ENCODE measurements around the gene TNFAIP8L2.
"Not testable (repeated sequence)": the region's sequence is repeated elsewhere in the genome, so short reads cannot be mapped to it uniquely, and the experiment has no call there.

Gene TNFAIP8L2

DNA sequence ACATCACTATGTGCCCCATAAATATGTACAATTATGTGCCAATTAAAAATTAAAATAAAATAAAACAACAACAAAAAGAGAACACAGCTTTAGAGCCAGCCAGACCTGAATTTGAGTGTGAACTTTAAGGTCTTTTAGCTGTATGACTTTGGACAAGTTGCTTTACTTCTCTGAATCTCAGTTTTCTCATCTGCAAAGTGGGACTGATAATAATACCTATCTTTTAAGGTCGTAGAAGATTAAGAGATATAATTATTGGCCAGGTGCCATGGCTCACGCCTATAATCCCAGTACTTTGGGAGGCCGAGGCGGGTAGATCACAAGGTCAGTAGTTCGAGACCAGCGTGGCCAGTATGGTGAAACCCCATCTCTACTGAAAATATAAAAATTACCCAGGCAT is 36.9 kb downstream of the TNFAIP8L2 start:
- DNase-seq = no peak

DNA sequence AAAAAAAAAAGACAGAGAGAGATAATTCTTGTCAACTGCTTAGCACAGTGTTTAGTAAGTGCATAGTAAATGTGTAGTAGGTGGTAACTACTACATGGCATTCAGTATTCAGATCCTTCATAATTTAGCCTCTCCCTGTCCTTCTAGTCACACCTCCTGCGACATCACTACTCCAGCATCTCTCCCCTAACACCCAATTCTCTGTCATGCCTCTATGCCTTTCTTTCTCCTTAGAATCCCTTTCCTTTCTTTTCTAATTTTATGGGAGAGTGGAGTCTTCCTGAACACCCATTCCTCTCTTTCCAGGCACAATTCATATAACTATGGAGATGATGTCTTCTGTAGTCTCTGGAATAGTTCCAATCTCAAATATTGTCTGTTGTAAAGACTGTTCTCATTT is 37.4 kb downstream of the TNFAIP8L2 start:
- DNase-seq = no peak

DNA sequence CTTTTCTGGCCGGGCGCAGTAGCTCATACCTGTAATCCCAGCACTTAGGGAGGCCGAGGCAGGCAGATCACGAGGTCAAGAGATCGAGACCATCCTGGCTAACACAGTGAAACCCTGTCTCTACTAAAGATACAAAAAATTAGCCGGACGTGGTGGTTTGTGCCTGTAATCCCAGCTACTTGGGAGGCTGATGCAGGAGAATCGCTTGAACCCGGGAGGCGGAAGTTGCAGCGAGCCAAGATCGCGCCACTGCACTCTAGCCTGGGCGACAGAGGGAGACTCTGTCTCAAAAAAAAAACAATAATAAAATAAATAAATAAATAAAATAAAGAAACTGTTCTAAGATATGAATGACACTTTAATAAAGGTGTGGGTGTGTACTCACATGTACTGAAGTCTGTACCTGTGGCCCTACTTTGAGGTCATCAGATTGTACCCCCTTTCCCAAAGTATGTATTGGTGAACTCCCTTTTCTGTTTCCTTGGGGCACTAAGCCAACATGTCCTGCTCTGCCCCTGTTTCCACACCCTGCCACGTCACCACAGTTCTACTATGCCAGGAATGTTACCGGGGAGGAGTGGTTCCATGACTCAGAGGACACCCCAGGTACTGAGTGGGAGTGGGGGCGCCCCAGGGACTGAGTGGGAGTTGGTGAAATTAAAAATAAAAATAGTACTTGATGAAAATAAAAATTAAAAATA is 38.6 kb downstream of the TNFAIP8L2 start:
- DNase-seq = not testable (repeated sequence)

DNA sequence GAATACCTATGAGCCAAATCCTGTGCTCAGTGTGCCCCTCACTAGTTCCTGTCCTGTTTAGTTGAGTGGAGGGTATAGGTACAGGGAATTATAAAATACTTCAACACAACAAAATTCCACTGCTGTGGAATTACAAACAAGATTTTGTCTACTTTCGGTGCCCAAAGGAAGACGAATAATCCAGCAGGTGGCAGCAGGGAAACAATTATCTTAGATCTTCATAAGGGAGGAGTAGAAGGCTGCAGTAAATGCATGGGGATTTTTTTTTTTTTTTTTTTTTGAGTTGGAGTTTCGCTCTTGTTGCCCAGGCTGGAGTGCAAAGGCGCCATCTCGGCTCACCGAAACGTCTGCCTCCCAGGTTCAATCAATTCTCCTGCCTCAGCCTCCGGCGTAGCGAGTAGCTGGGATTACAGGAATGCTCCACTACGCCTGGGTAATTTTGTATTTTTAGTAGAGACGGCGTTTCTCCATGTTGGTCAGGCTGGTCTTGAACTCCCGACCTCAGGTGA is 39.9 kb downstream of the TNFAIP8L2 start:
- DNase-seq = peak; percentile 75

DNA sequence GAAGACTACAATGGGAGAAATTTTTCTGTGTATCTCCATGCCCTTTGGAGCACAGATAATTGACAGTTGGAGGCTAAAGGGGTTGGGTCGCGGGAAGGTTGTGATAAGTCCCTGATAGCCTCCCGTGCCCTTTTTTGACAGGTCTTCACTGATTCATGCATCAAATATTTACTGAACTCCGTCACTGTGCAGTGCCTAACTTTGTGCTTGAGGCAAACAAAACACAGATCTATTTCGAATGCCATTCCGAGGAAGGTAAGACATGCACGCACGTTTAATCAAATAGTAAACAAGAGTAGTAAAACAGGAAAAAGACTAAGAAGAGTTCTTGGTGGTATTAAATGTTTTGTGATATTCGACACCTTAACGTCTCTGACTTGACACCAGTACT is 41.4 kb downstream of the TNFAIP8L2 start:
- DNase-seq = no peak

DNA sequence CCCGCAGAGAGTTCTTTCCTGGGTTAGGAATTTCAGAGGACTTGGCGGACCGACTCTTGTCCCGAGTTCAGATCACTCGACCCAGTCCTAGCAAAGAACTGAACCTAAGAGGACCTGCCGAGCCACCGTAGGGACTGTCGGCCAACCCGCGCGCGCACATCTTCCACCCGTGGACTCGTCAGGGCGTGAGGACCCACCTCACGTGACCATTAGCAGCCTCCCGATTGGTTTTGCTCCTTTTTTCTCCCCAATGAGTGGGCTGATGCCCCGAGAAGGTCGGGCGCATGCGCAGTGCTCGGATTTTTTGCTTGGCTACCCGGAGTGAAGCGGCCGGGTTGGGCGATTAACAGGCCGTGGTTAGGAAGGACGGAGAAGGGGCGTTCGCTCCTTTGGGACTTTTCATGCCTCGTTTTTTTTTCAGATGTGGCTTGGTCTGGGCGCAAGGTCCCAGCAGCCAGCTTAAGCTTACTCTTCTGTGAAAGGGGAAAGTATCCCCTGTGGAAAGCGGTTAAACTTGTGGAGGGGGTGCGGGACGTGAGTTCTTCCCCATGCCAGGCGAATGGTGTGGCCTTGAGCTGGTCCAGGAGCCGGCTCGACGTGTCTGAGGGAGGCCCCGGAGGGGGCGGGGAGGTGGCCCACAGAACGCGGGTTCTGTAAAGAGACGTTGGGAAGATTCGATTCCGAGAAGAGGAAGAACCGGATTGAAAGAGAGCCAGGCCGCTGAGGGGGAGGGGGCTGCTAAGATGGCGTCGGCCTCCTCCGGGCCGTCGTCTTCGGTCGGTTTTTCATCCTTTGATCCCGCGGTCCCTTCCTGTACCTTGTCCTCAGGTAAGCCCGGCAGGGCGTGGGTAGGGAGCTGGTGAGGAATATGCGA is 42.0 kb downstream of the TNFAIP8L2 start, which contains the start of gene PIP5K1A:
PIP5K1A (plus strand) TSS at position 299 of the 874 bp plus-strand sequence; CDS start at position 744, 445 bp downstream.
- DNase-seq = peak; percentile 99

DNA sequence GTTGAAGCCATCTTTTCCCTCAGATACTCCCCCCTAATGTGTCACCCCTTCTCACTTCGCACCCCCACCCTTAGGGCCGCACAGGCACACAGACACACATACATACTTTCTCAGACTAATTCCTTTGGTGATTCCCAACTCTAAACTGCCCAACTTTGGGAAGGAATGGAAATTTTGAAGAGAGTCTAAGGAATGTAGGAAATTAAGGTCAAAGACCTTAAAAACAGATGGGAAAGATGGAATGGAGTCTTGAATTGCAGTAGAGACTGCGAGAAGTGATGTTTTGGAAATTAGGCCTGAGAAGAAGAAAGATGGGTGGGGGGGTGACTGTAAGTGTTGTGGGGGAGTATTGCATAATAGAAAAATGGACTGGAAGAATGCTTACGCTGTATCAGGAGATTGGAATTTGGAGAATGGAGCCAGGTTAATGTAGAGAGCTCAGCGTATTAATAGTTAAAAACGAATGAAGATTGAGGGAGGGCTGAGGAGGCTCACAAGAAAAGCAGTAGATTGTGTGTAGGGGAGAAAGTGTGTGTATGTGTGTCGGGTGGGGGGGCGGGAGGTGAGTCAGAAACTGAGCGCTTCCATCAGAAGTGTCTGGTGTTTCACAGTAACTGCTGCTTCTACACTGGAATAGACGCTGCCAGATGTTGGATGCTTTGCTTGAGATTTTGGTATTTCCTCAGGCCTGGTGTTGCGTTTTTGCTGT is 43.6 kb downstream of the TNFAIP8L2 start:
- DNase-seq = peak; percentile 4

DNA sequence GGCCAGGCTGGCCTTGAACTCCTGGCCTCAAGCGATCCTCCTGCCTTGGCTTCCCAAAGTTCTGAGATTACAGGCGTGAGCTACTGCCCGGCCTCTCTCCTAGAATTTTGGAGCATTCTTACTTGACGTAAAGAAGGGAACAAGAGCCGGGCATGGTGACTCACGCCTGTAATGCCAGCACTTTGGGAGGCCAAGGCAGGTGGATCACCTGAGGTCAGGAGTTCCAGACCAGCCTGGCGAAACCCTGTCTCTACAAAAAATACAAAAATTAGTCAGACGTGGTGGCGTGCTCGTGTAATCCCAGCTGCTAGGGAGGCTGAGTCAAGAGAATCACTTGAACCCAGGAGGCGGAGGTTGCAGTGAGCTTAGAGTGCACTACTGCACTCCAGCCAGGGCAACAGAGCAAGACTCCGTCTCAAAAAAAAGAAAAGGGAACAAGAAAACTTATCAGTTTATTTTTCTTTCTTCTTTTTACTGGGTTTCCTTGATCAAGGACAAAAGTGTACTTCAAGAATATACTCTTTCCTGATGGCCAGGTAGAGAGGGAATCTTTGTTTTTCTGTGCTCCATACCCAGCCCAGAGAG is 49.0 kb downstream of the TNFAIP8L2 start:
- not testable (repeated sequence) for DNase-seq

Data from CD4-positive, alpha-beta T cell treated with Interleukin-21 for 1 hour (primary cell).